NOMO-1 treated with DMSO at 0.1 percent for 48 hours (cell line): ENCODE data around the gene MYCBPAP.

Experiments
- DNase-seq: peaks from one replicate; lab custom pipeline; 2025; ENCODE audit not compliant: unreplicated experiment; lab: John Stamatoyannopoulos, UW

Gene MYCBPAP

GRCh38 chr17:50487213-50488096, 20.8 kb upstream of the MYCBPAP start:
- DNase-seq, result no peak

- DNase-seq, result no peak
Observed at GRCh38 chr17:50488880-50489279, 19.4 kb upstream of the MYCBPAP start.

GRCh38 chr17:50491505-50491904, 16.7 kb upstream of the MYCBPAP start:
- no peak for DNase-seq

GRCh38 chr17:50492214-50492613, 16.0 kb upstream of the MYCBPAP start:
- DNase-seq, result no peak

GRCh38 chr17:50493744-50494143, 14.5 kb upstream of the MYCBPAP start:
- no peak for DNase-seq

GRCh38 chr17:50495217-50495823, 12.9 kb upstream of the MYCBPAP start:
- no peak for DNase-seq

GRCh38 chr17:50495918-50496317, 12.3 kb upstream of the MYCBPAP start:
- no peak for DNase-seq

- DNase-seq, result no peak
Observed at GRCh38 chr17:50498021-50498874, 10.0 kb upstream of the MYCBPAP start.

- DNase-seq, result no peak
Observed at GRCh38 chr17:50499270-50499669, 9.0 kb upstream of the MYCBPAP start.

- DNase-seq, result no peak
Observed at GRCh38 chr17:50499721-50500120, 8.5 kb upstream of the MYCBPAP start.

GRCh38 chr17:50501054-50501453, 7.2 kb upstream of the MYCBPAP start:
- DNase-seq, result no peak

- no peak for DNase-seq
Observed at GRCh38 chr17:50502301-50502990, 5.8 kb upstream of the MYCBPAP start.

GRCh38 chr17:50505591-50506130, 2.6 kb upstream of the MYCBPAP start:
- DNase-seq, result no peak

- DNase-seq, result no peak
Observed at GRCh38 chr17:50506298-50506697, 1.9 kb upstream of the MYCBPAP start.

GRCh38 chr17:50508573-50509460, 578 bp downstream of the MYCBPAP start:
- no peak for DNase-seq

- DNase-seq, result peak; percentile 28
Observed at GRCh38 chr17:50511058-50511457, 2.8 kb downstream of the MYCBPAP start.

GRCh38 chr17:50513495-50513894, 5.3 kb downstream of the MYCBPAP start:
- no peak for DNase-seq

GRCh38 chr17:50514388-50514787, 6.1 kb downstream of the MYCBPAP start:
- no peak for DNase-seq

- no peak for DNase-seq
Observed at GRCh38 chr17:50514936-50515702, 6.9 kb downstream of the MYCBPAP start.
